Calu3 (cell line): ENCODE measurements around the gene DRC1. TPM values are rescaled to one million over a fixed set of nuclear protein-coding genes. Genes with fewer than 3 reads are reported as not detected.

Source experiments
- BruUV-seq: library from RNA; stranded (reverse); fragments of 400-500 nt; replicated peaks from 2 replicates; lab custom pipeline; 2021; lab: Mats Ljungman, UMichigan
- CTCF ChIA-PET: fragments of 300-600 bp; sonication (Branson Sonifier 250); formaldehyde crosslinking; loops from one replicate; lab custom pipeline; 2022; ENCODE audit warnings: antibody characterized with exemption; lab: Charles Lee
- DNase-seq: peaks from one replicate; pipeline ENCODE4 v3.0.0; 2022
- H3K27ac Mint-ChIP-seq: one replicate; pipeline ENCODE4 v1.8.0; 2022; ENCODE audit warnings: mixed read lengths; ENCODE audit not compliant: unreplicated experiment
- H3K27me3 Mint-ChIP-seq: one replicate; pipeline ENCODE4 v1.8.0; 2022; ENCODE audit warnings: mixed read lengths; ENCODE audit not compliant: unreplicated experiment
- H3K36me3 Mint-ChIP-seq: one replicate; pipeline ENCODE4 v1.8.0; 2022; ENCODE audit warnings: mild to moderate bottlenecking, moderate library complexity, mixed read lengths; ENCODE audit not compliant: insufficient read depth, unreplicated experiment
- H3K4me1 Mint-ChIP-seq: one replicate; pipeline ENCODE4 v1.8.0; 2022; ENCODE audit warnings: mild to moderate bottlenecking, low read depth, mixed read lengths; ENCODE audit not compliant: unreplicated experiment
- H3K4me3 Mint-ChIP-seq: one replicate; pipeline ENCODE4 v1.8.0; 2022; ENCODE audit warnings: mild to moderate bottlenecking, low read depth, moderate library complexity, mixed read lengths; ENCODE audit not compliant: unreplicated experiment
- H3K9me3 Mint-ChIP-seq: one replicate; pipeline ENCODE4 v1.8.0; 2022; ENCODE audit warnings: low read depth, mixed read lengths; ENCODE audit not compliant: unreplicated experiment
- intact Hi-C: fragments of 100-400 bp; cut with micrococcal nuclease; formaldehyde crosslinking; loops from one replicate; pipeline ENCODE4 v1.10.0; 2022; ENCODE audit not compliant: unreplicated experiment
- total RNA-seq: library from RNA; stranded (reverse); gene quantifications from 2 replicates; pipeline ENCODE4 v1.2.3, GENCODE V29; 2022
- TF ChIP-seq, protein P1 (sequence below): fragments of 200-600 bp; IDR thresholded peaks from one replicate; pipeline ENCODE4 v1.8.0; 2022; ENCODE audit warnings: antibody characterized with exemption; ENCODE audit not compliant: unreplicated experiment

Gene DRC1
- total RNA-seq, 1 experiment from 2014 or later = not detected

DNA sequence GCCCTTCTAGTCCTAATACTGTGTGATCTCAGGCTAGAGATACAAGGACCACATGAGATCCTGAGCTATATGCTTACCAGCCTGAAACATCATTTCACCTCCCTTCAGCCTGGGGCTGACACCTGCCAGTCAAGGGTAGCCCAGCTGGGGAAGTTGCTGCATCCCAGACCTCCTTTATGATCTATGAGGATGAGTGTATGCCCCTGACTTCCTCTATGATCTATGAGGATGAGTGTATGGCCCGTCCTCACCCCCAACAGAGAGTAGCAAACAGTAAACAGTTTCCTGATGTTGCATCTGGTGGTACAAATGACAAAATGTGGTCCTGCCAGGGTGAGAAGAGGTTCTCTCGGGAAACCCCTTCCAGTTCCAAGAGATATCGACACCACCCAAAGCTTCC is 85.1 kb downstream of the DRC1 start:
- DNase-seq = no peak
- intact Hi-C loops = no loop called here
- TF ChIP-seq, protein P1, sequence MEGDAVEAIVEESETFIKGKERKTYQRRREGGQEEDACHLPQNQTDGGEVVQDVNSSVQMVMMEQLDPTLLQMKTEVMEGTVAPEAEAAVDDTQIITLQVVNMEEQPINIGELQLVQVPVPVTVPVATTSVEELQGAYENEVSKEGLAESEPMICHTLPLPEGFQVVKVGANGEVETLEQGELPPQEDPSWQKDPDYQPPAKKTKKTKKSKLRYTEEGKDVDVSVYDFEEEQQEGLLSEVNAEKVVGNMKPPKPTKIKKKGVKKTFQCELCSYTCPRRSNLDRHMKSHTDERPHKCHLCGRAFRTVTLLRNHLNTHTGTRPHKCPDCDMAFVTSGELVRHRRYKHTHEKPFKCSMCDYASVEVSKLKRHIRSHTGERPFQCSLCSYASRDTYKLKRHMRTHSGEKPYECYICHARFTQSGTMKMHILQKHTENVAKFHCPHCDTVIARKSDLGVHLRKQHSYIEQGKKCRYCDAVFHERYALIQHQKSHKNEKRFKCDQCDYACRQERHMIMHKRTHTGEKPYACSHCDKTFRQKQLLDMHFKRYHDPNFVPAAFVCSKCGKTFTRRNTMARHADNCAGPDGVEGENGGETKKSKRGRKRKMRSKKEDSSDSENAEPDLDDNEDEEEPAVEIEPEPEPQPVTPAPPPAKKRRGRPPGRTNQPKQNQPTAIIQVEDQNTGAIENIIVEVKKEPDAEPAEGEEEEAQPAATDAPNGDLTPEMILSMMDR = no peak
- Mint-ChIP-seq H3K27ac (no peak overlapping the region), H3K4me3 (no peak overlapping the region), H3K9me3 (no peaks in the 10 kb centered on the region), H3K27me3 (peaks cover 51% of the 10 kb centered on the region), H3K4me1 (no peaks in the 10 kb centered on the region), H3K36me3 (no peaks in the 10 kb centered on the region)
- BruUV-seq = no TSS peak
- CTCF ChIA-PET = no interaction called here

DNA sequence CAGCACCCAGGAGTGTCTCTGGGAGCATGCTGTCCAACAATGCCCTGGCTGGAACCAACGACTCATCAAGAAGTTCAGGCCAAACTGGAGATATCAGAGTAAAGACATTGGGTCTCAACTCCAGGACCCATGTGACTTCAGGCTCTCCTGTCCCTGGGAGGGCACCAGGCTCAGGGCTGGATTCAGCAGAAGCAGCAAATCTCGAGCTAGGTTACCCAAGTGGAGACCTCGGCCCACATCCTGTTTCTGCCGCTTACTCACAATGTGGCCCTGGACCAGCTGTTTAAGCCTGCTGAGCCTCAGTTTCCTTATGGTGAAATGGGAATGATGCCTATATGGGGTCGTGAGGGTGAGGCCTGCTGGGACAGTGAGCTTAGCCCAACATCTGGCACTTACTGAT is 85.5 kb downstream of the DRC1 start:
- TF ChIP-seq, protein P1 = no peak
- Mint-ChIP-seq H3K4me3 (no peak overlapping the region), H3K27me3 (peaks cover 48% of the 10 kb centered on the region), H3K27ac (no peak overlapping the region), H3K4me1 (no peaks in the 10 kb centered on the region), H3K9me3 (no peaks in the 10 kb centered on the region), H3K36me3 (no peaks in the 10 kb centered on the region)
- DNase-seq = no peak
- BruUV-seq = no TSS peak
- intact Hi-C loops = no loop called here
- CTCF ChIA-PET = no interaction called here

DNA sequence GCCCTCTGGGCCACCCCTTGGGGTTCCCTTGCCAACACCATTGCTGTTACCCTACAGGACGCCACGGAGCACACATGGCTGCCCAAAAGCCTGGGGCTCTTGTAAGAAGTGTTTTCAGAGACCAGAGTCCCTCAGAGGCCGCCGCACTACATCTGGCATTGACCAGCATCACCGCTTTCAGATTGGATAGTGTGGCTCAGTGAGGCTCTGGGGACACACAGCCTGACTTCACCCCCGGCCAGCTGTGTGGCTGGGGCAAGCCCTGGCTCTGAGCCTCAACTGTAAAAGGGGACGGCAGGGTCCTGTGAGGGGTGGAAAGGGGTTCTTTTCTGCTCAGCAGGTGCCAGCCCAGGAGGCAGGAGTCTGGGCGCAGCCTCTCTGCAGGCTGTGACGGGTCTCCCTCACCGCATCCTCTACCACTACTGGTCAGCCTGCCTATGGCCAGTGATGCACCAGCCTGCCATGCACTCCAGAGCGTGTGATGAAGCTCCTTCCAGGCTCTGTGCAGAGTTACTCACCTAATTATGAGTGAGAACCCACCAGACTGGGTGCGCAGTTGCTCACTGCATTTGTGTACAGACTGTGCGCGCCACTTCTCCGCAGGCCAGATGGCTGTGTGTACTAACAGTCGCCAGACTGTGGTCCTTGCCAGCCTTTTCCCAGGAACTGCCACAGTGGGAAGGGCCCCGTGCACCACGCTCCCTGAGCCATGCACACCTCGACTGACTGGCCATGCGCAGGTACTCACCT is 86.9 kb downstream of the DRC1 start:
- no peak overlapping the region for H3K4me3 Mint-ChIP-seq
- BruUV-seq = no TSS peak
- no peak overlapping the region for H3K27ac Mint-ChIP-seq
- TF ChIP-seq, protein P1 = no peak
- no peaks in the 10 kb centered on the region for H3K9me3 Mint-ChIP-seq
- DNase-seq = no peak
- CTCF ChIA-PET = no interaction called here
- intact Hi-C loops = no loop called here
- no peaks in the 10 kb centered on the region for H3K4me1 Mint-ChIP-seq
- no peaks in the 10 kb centered on the region for H3K36me3 Mint-ChIP-seq
- H3K27me3 Mint-ChIP-seq = peaks cover 33% of the 10 kb centered on the region

DNA sequence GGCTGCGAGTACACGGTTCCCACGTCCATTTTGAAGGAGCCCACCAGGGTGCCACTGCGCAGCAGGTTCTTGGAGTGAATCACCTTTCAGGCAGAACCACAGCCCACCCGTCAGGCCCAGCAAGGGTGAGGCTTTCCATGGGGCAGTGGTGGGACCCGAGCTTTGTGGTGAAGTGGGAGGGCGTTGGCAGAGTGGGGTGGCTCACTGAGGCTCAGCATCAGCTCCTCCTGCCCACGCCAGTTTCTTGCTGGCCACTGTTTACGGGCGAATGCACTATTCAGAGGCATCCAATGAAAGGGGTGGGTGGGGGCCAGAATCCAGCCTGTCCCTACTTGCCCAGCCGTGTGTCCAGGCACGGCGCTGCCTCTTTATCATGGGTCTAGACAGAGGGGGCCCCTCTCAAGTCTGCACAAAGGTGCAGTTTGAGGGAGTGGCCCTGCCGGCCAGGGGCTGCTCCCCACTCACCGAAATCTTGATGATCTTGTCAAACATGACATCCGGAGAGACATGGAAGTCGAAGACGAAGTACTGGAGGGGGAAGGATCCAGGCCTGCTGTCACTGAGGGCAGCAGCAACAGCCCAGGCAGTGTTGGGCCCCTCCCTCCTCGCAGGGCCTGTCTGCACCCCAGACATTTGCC is 87.6 kb downstream of the DRC1 start:
- CTCF ChIA-PET = no interaction called here
- no peak for DNase-seq
- Mint-ChIP-seq H3K27me3 (peaks cover 26% of the 10 kb centered on the region), H3K36me3 (no peaks in the 10 kb centered on the region), H3K4me1 (no peaks in the 10 kb centered on the region), H3K9me3 (no peaks in the 10 kb centered on the region), H3K27ac (no peak overlapping the region), H3K4me3 (no peak overlapping the region)
- no TSS peak for BruUV-seq
- intact Hi-C loops = no loop called here
- TF ChIP-seq, protein P1 = no peak
